Measurements from ENCODE around the gene PELO. TPM values are rescaled to one million over a fixed set of nuclear protein-coding genes. Genes with fewer than 3 reads are reported as not detected.

PELO gene
- total RNA-seq, 4 donors from 2014 or later, result 10.2 to 22.3 (median 12.9) TPM

DNA sequence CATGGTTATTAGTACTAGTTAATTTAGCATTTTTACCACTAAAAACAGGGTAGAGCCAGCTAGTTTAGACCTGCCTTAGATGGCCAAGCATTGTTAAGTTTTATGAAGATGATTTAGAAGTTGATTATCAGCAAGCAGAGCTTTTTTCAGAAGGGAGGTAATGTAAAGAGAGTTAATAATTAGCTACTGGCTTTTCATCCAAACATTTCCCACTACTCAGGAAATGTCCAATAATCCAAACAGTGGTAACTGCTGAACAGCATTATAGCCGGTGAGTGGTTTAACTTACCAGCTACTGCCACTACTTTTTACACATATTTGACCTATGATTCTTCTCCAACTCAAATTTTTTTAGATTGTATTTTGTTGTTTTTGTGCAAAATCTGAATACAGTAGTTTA lies 1.7 kb downstream of the PELO start:
- H3K27ac ChIP-seq, result peak overlapping the region in 3 of 4 donors; percentile 68 to 93 (median 85)
- H3K36me3 ChIP-seq, result no peaks in the 10 kb centered on the region
- TF ChIP-seq POLR2A (IDR thresholded peaks at IDR 0.05), result no peak
- TF ChIP-seq, protein P1, sequence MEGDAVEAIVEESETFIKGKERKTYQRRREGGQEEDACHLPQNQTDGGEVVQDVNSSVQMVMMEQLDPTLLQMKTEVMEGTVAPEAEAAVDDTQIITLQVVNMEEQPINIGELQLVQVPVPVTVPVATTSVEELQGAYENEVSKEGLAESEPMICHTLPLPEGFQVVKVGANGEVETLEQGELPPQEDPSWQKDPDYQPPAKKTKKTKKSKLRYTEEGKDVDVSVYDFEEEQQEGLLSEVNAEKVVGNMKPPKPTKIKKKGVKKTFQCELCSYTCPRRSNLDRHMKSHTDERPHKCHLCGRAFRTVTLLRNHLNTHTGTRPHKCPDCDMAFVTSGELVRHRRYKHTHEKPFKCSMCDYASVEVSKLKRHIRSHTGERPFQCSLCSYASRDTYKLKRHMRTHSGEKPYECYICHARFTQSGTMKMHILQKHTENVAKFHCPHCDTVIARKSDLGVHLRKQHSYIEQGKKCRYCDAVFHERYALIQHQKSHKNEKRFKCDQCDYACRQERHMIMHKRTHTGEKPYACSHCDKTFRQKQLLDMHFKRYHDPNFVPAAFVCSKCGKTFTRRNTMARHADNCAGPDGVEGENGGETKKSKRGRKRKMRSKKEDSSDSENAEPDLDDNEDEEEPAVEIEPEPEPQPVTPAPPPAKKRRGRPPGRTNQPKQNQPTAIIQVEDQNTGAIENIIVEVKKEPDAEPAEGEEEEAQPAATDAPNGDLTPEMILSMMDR (IDR thresholded peaks at IDR 0.05), result no peak
- no peaks in the 10 kb centered on the region for H3K9me3 ChIP-seq
- DNase-seq, result no peak
- no peaks in the 10 kb centered on the region for H3K27me3 ChIP-seq
- peak overlapping the region in 3 of 4 donors; percentile 39 to 84 (median 77) for H3K4me3 ChIP-seq
- peaks cover 0 to 11% (median 0%) of the 10 kb centered on the region in 4 donors for H3K4me1 ChIP-seq

DNA sequence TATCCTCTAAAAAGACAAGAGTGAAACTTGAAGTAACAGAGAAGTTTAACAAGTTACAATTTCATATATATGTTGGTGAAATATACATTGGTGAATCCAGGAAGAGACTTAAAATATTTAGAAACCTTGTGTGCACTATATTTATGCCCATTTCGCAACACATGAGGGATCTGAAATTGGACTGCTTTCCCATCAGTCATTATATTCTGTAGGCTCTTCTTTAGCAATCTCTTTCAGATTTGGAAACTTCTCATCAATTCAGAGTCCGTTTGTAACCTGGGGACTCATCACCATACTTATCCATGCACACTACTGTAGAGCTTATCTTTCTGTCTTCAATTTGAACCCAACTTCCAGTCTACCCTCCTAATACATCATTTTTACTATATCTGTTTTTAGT lies 2.1 kb downstream of the PELO start:
- Histone ChIP-seq H3K4me3 (peak overlapping the region in 3 of 4 donors; percentile 39 to 84 (median 77)), H3K9me3 (no peaks in the 10 kb centered on the region), H3K36me3 (no peaks in the 10 kb centered on the region), H3K27me3 (no peaks in the 10 kb centered on the region), H3K4me1 (peaks cover 0 to 11% (median 0%) of the 10 kb centered on the region in 4 donors), H3K27ac (peak overlapping the region in 3 of 4 donors; percentile 68 to 93 (median 85))
- TF ChIP-seq POLR2A (IDR thresholded peaks at IDR 0.05), result no peak
- TF ChIP-seq, protein P1 (IDR thresholded peaks at IDR 0.05), result no peak
- no peak for DNase-seq

DNA sequence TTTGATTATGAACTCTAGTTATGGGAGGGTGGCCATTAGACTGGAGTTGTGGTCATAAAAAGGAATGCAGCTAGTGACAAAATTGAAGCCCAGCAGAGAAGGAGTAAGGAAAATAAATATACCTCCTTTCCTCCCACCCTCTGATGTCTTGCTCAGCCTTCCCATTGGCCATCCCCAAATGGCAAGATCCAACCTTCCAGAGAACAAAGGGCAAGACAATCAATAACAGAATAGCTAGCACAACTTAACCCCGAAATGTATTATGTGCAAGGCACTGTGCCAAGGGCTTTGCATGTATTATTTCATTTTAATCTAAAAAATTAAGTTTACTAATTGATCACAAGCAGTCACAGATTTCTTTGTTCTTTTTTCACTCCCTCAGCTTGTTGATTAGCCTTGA lies 3.6 kb downstream of the PELO start:
- no peak for TF ChIP-seq POLR2A (IDR thresholded peaks at IDR 0.05)
- TF ChIP-seq, protein P1 (IDR thresholded peaks at IDR 0.05), result no peak
- Histone ChIP-seq H3K4me3 (peak overlapping the region in 1 of 4 donors; percentile 77), H3K27me3 (no peaks in the 10 kb centered on the region), H3K36me3 (no peaks in the 10 kb centered on the region), H3K9me3 (no peaks in the 10 kb centered on the region), H3K27ac (peak overlapping the region in 1 of 4 donors; percentile 93), H3K4me1 (peaks cover 0 to 16% (median 0%) of the 10 kb centered on the region in 4 donors)
- no peak for DNase-seq

DNA sequence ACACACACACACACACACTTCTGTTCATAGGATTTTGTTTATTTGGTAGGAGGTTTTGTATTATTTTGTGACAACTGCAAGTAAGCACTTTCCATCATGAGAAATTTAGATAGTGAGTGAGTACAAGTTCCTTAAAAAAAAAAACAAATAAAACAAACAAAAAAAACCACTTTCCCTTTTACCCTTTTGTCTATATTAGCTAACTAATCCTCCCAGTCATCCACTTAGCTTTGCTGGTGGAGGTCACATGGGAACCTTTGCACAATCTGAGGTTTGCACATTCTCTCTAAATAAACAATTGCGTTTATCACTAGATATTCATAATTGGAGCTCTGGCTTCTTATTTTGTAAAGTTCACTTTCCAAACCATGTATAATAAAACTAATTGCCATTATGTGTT lies 6.8 kb downstream of the PELO start:
- Histone ChIP-seq H3K27me3 (no peaks in the 10 kb centered on the region), H3K4me3 (no peak overlapping the region), H3K9me3 (no peaks in the 10 kb centered on the region), H3K27ac (peak overlapping the region in 1 of 4 donors; percentile 42), H3K36me3 (no peaks in the 10 kb centered on the region), H3K4me1 (peaks cover 0 to 26% (median 0%) of the 10 kb centered on the region in 4 donors)
- TF ChIP-seq, protein P1 (IDR thresholded peaks at IDR 0.05), result no peak
- TF ChIP-seq POLR2A (IDR thresholded peaks at IDR 0.05), result no peak
- DNase-seq, result no peak

DNA sequence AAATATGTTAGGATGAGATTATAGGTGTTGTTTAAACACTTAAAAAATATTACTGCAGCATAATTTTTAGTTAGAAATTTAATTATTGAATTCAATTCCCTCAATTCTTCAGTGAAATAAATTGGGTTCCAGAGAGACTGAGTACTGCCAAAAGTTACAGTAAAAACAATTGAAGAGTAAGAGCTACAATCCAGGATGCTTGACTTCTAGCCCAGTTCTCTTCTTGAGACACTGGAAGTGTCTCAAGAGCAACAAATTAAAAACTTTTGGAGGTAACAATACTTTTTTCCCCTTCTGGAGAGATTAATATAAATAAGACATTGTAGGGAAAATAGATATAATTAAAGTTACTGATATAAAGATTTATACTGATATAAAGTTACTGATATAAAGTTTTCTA lies 8.3 kb downstream of the PELO start:
- Histone ChIP-seq H3K27me3 (no peaks in the 10 kb centered on the region), H3K4me1 (peaks cover 0 to 24% (median 2%) of the 10 kb centered on the region in 4 donors), H3K36me3 (no peaks in the 10 kb centered on the region), H3K4me3 (no peak overlapping the region), H3K9me3 (no peaks in the 10 kb centered on the region), H3K27ac (peak overlapping the region in 1 of 4 donors; percentile 7)
- TF ChIP-seq, protein P1 (IDR thresholded peaks at IDR 0.05), result no peak
- no peak for TF ChIP-seq POLR2A (IDR thresholded peaks at IDR 0.05)
- DNase-seq, result no peak
